HepG2 (cell line): ENCODE results near the gene GIPC3. TPM values are rescaled to one million over a fixed set of nuclear protein-coding genes. Genes with fewer than 3 reads are reported as not detected.

Source experiments
- ATAC-seq: fragments of 200-7000 bp; cut with Tn5 transposase; 3 replicates; pipeline ENCODE4 v1.9.1; 2020; ENCODE audit warnings: mild to moderate bottlenecking, moderate library complexity
- BruUV-seq: library from RNA; stranded (reverse); fragments of 400-500 nt; replicated peaks from 2 replicates; lab custom pipeline; 2021; lab: Mats Ljungman, UMichigan
- CTCF ChIA-PET: fragments of 300-600 bp; formaldehyde crosslinking; extraction: SDS; loops from one replicate; lab custom pipeline; 2021; ENCODE audit warnings: low total read pairs, inconsistent platforms, low intra/inter-chr PET ratio; lab: Yijun Ruan, JAX
- POLR2A ChIA-PET: fragments of 350-600 bp; sonication (Branson Sonifier 250); formaldehyde crosslinking; loops from one replicate; lab custom pipeline; 2020; ENCODE audit warnings: antibody characterized with exemption, inconsistent platforms; lab: Yijun Ruan, JAX
- DNase-seq: peaks from one replicate; pipeline ENCODE4 v3.0.0-alpha.2; 2015; ENCODE audit warnings: low spot score
- FAIRE-seq: peaks from 3 replicates; lab custom pipeline; 2011; peaks lifted over from hg19 to GRCh38; lab: Jason Lieb, UNC
- H2AFZ ChIP-seq: one replicate; pipeline ENCODE4 v1.6.1; 2011; ENCODE audit warnings: low read length, inconsistent platforms
- H3K27ac ChIP-seq: fragments of 300-600 bp; 3 replicates; pipeline ENCODE4 v1.8.0; 2011; ENCODE audit warnings: mixed run types, mild to moderate bottlenecking, mixed read lengths, low read length, inconsistent platforms; ENCODE audit not compliant: insufficient read depth; ENCODE audit errors: extremely low read length
- H3K27me3 ChIP-seq, 2 experiments: fragments of 200-600 bp in 1 of 2; 2 replicates in 1 of 2; 3 replicates in 1 of 2; pipeline versions ENCODE4 v1.6.0 to v1.8.0; 2011; ENCODE audit warnings: low read length in 2 of 2, mild to moderate bottlenecking in 2 of 2, moderate library complexity in 2 of 2, inconsistent platforms in 1 of 2; ENCODE audit not compliant: insufficient read depth in 2 of 2, control insufficient read depth in 1 of 2
- H3K36me3 ChIP-seq, 2 experiments: fragments of 200-600 bp in 1 of 2; replicated peaks in 1 of 2; 2 replicates in 1 of 2; 3 replicates in 1 of 2; pipeline versions ENCODE4 v1.5.1 to v1.8.0; 2011; ENCODE audit warnings: low read length in 2 of 2, inconsistent platforms in 1 of 2; ENCODE audit not compliant: insufficient read depth in 2 of 2, control insufficient read depth in 1 of 2
- H3K4me1 ChIP-seq: 2 replicates; pipeline ENCODE4 v1.5.1; 2012; ENCODE audit warnings: low read length, inconsistent platforms; ENCODE audit not compliant: insufficient read depth
- H3K4me2 ChIP-seq: 2 replicates; pipeline ENCODE4 v1.6.0; 2011; ENCODE audit warnings: low read depth, low read length, inconsistent platforms
- H3K4me3 ChIP-seq, 3 experiments: fragments of 200-600 bp in 1 of 3; sonication (generic), shearing (Covaris generic) in 1 of 3; replicated peaks in 1 of 3; 2 replicates each; pipeline ENCODE4 v1.5.1; 2011 to 2016; ENCODE audit warnings: low read length in 3 of 3, inconsistent platforms in 2 of 3, low read depth in 2 of 3, mild to moderate bottlenecking in 2 of 3, control low read depth in 1 of 3, mixed read lengths in 1 of 3; ENCODE audit not compliant: insufficient read depth in 1 of 3
- H3K79me2 ChIP-seq: one replicate; pipeline ENCODE4 v1.6.1; 2011; ENCODE audit warnings: low read length, inconsistent platforms; ENCODE audit not compliant: insufficient read depth
- H3K9ac ChIP-seq: 2 replicates; pipeline ENCODE4 v1.6.0; 2011; ENCODE audit warnings: mild to moderate bottlenecking, low read depth, low read length, inconsistent platforms; ENCODE audit not compliant: insufficient read depth
- H3K9me3 ChIP-seq: 2 replicates; pipeline ENCODE4 v1.5.1; 2012; ENCODE audit warnings: mild to moderate bottlenecking, low read length
- H4K20me1 ChIP-seq: 2 replicates; pipeline ENCODE4 v1.6.0; 2011; ENCODE audit warnings: inconsistent platforms, mild to moderate bottlenecking, low read length, moderate library complexity; ENCODE audit not compliant: insufficient read depth
- CREB1 ChIP-seq, 2 experiments: fragments of 450-650 bp in 1 of 2; IDR thresholded peaks; 2 replicates each; pipeline ENCODE4 v1.6.1; 2016 to 2017; ENCODE audit warnings: control low read depth in 1 of 2, mild to moderate bottlenecking in 1 of 2, missing compliant biosample characterization in 1 of 2, missing genetic modification characterization in 1 of 2
- KAT7 ChIP-seq: IDR thresholded peaks from 2 replicates; pipeline ENCODE4 v1.6.1; 2018; ENCODE audit warnings: borderline replicate concordance, missing compliant biosample characterization
- KMT2B ChIP-seq: IDR thresholded peaks from 2 replicates; pipeline ENCODE4 v1.6.1; 2016; ENCODE audit warnings: missing genetic modification reagents, missing compliant biosample characterization
- PHF8 ChIP-seq: sonication (generic); formaldehyde crosslinking; IDR thresholded peaks from 2 replicates; pipeline ENCODE4 v1.5.0; 2020; ENCODE audit warnings: missing genetic modification reagents
- RFXANK ChIP-seq: IDR thresholded peaks from 2 replicates; pipeline ENCODE4 v1.6.1; 2016
- SATB2 ChIP-seq: sonication (generic); formaldehyde crosslinking; IDR thresholded peaks from 2 replicates; pipeline ENCODE4 v1.5.0; 2020; ENCODE audit warnings: missing genetic modification reagents
- SNRNP70 ChIP-seq: fragments of 200-400 bp; formaldehyde crosslinking; IDR thresholded peaks from 2 replicates; pipeline ENCODE4 v1.6.1; 2017; ENCODE audit warnings: mild to moderate bottlenecking, low read depth, low read length, moderate library complexity
- TAF1 ChIP-seq: sonication (generic); formaldehyde crosslinking; IDR thresholded peaks from 2 replicates; pipeline ENCODE4 v1.4.0; 2020; ENCODE audit warnings: missing genetic modification reagents
- TP53 ChIP-seq: sonication (generic); formaldehyde crosslinking; conservative IDR thresholded peaks from 2 replicates; pipeline ENCODE4 v1.4.0; 2020; ENCODE audit warnings: missing genetic modification reagents
- ZBTB20 ChIP-seq: sonication (generic); formaldehyde crosslinking; IDR thresholded peaks from 2 replicates; pipeline ENCODE4 v1.8.1; 2023; ENCODE audit warnings: missing genetic modification reagents, low read depth, mild to moderate bottlenecking, borderline replicate concordance
- ZFY ChIP-seq: sonication (generic); formaldehyde crosslinking; IDR thresholded peaks from 2 replicates; pipeline ENCODE4 v1.4.0; 2020; ENCODE audit warnings: missing genetic modification reagents
- ZNF12 ChIP-seq: sonication (generic); formaldehyde crosslinking; IDR thresholded peaks from 2 replicates; pipeline ENCODE4 v1.5.0; 2020; ENCODE audit warnings: missing genetic modification reagents
- ZNF678 ChIP-seq: sonication (generic); formaldehyde crosslinking; IDR thresholded peaks from 2 replicates; pipeline ENCODE4 v1.4.0; 2020; ENCODE audit warnings: mild to moderate bottlenecking, missing genetic modification reagents
- ZNF878 ChIP-seq: sonication (generic); formaldehyde crosslinking; IDR thresholded peaks from 2 replicates; pipeline ENCODE4 v1.8.1; 2023; ENCODE audit warnings: mild to moderate bottlenecking, missing genetic modification reagents, moderate library complexity
- WGBS: methylation state at CpG from one replicate; pipeline ENCODE4 v1.1.6; 2017; ENCODE audit warnings: low lambda C conversion rate; 5-methylcytosine and 5-hydroxymethylcytosine counted together
- in situ Hi-C: cut with HindIII; loops from 2 replicates; pipeline ENCODE4 v1.10.0; 2017; ENCODE audit warnings: low pct_unique_long_range_greater_than_20kb; ENCODE audit not compliant: extremely low pct_ligation_motif_present
- intact Hi-C: fragments of 100-400 bp; cut with micrococcal nuclease; formaldehyde crosslinking; loops from one replicate; pipeline ENCODE4 v1.10.0; 2022; ENCODE audit not compliant: unreplicated experiment
- polyA plus RNA-seq, 8 experiments: library from polyadenylated mRNA; depleted of rRNA in 3 of 8; stranded (reverse) in 7 of 8; unstranded in 1 of 8; fragments of >200 nt; fragmentation: Illumina TruSeq in 4 of 8; extraction: Trizol in 4 of 8; gene quantifications; 2 replicates each; pipeline versions ENCODE4 v1.2.1 to v1.2.3, GENCODE V29; 2011 to 2016; ENCODE audit warnings: low read depth in 4 of 8, missing spikeins in 1 of 8, mixed read lengths in 1 of 8; ENCODE audit not compliant: insufficient read depth in 1 of 8
- total RNA-seq, 5 experiments: library from RNA; depleted of rRNA; stranded (reverse); fragments of >200 nt; fragmentation: Illumina TruSeq; extraction: Trizol; gene quantifications; 2 replicates each; pipeline ENCODE4 v1.2.3, GENCODE V29; 2016; ENCODE audit warnings: low read depth in 1 of 5

The GIPC3 gene
- total and polyA plus RNA-seq, 2 of the 13 experiments (the other 11 are each of a cell fraction or from before 2014, with no cell fraction given), result 0.05 TPM; not detected in 1

DNA sequence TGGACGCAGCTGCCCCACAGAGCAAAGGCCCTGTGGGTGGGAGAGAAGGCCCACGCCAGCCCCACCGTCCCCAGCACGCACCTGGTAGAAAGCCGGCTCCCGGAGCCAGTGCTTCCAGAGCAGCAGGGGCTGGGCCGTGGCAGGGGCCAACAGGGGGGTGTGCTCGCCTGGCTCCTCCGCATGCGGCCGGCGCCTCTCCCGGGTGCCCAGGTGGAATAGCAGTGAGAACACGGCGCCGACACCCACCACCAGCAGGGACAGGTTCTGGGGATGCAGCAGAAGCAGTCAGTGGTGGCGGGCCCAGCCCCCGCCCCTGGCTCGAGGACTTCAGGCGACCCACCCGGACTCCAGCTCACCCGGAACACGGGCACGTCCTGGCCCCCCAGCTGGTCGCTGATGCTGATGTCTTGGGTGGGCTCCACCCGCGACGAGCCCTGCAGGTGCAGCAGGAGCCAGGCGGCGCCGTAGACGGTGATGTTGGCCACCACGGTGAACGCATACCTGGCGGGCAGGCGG, 37.5 kb upstream of the GIPC3 start:
- TF ChIP-seq KAT7 (CRISPR knock-in tag) (no peak), CREB1 (IDR thresholded peaks at IDR 0.05) (no peak), CREB1 (CRISPR knock-in tag; IDR thresholded peaks at IDR 0.05) (no peak), ZNF12 (CRISPR knock-in tag) (no peak), SATB2 (CRISPR knock-in tag) (no peak), SNRNP70 (no peak), ZBTB20 (CRISPR knock-in tag) (no peak), RFXANK (no peak), KMT2B (no peak), ZNF878 (no peak)
- TF ChIP-seq, all 625 proteins: peak for 0
- H3K27me3 ChIP-seq, result no peaks in the 10 kb centered on the region
- H2AFZ ChIP-seq, result no peak overlapping the region
- WGBS, result 99% methylated on average over 16 of the region's 36 CpGs
- H3K4me2 ChIP-seq, result no peak overlapping the region
- no peak for ATAC-seq
- CTCF ChIA-PET, result interaction anchor here (1.5 kb wide), 1 partner anchor 27 kb away, joined by 3 read pairs; no protein-coding TSS in a partner anchor
- peaks cover 5% of the 10 kb centered on the region for H3K4me1 ChIP-seq
- H3K4me3 ChIP-seq, result no peak overlapping the region
- no peaks in the 10 kb centered on the region for H3K79me2 ChIP-seq
- DNase-seq, result no peak
- H3K9me3 ChIP-seq, result no peaks in the 10 kb centered on the region
- no TSS peak for BruUV-seq
- no peak for FAIRE-seq
- POLR2A ChIA-PET, result no interaction called here
- no peak overlapping the region for H3K9ac ChIP-seq
- H3K36me3 ChIP-seq, result peaks cover 3 to 10% of the 10 kb centered on the region in 2 experiments; a peak in 3 of 5 replicates
- intact Hi-C loops, result no loop called here
- in situ Hi-C loops, result no loop called here
- no peak overlapping the region for H3K27ac ChIP-seq
- no peaks in the 10 kb centered on the region for H4K20me1 ChIP-seq

DNA sequence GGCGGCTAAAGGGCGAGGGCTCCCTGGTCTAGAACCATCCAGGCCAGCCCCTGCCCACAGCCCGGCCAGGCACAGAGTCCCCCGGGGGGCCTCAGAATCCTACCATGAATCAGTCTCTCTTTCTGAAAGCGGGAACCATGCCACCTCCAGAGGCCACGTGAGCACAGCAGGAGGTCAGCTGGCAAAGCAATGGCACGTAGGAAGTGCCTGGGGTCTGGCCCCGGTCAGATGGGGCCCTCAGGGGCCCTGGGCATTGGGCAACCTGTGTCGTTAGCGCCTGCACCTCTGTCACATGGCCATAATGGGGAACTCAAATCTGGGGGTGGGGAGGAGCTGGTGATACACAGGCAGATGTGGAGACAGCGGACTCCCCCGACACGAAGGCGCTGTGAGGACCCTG, 36.7 kb upstream of the GIPC3 start:
- peaks cover 3 to 10% of the 10 kb centered on the region in 2 experiments; a peak in 3 of 5 replicates for H3K36me3 ChIP-seq
- no peak overlapping the region for H3K9ac ChIP-seq
- no peak overlapping the region for H3K4me2 ChIP-seq
- TF ChIP-seq PHF8 (CRISPR knock-in tag) (no peak), ZFY (CRISPR knock-in tag) (no peak), TAF1 (no peak), ZNF678 (no peak), TP53 (no peak)
- WGBS, result 94% methylated on average over 13 of the region's 14 CpGs
- no peaks in the 10 kb centered on the region for H3K9me3 ChIP-seq
- H2AFZ ChIP-seq, result no peak overlapping the region
- CTCF ChIA-PET, result no interaction called here
- H3K27ac ChIP-seq, result no peak overlapping the region
- POLR2A ChIA-PET, result no interaction called here
- no peaks in the 10 kb centered on the region for H3K79me2 ChIP-seq
- no peak for FAIRE-seq
- intact Hi-C loops (no loop called here), in situ Hi-C loops (no loop called here)
- no peak for ATAC-seq
- no peak for DNase-seq
- peaks cover 13% of the 10 kb centered on the region for H3K4me1 ChIP-seq
- no peaks in the 10 kb centered on the region for H3K27me3 ChIP-seq
- no TSS peak for BruUV-seq
- no peak overlapping the region for H3K4me3 ChIP-seq
- no peaks in the 10 kb centered on the region for H4K20me1 ChIP-seq
